Ovary (tissue), 3 donors: ENCODE results near the gene ACAN.

Experiments used
- CTCF ChIP-seq, 3 donors: fragments of 450-650 bp in 2 of 3; fragments of 200-600 bp in 1 of 3; IDR thresholded peaks; one replicate each; pipeline versions ENCODE4 v1.5.1 to v1.8.0; 2016 to 2022; ENCODE audit warnings: antibody characterized with exemption in 3 of 3, mild to moderate bottlenecking in 1 of 3
- POLR2A ChIP-seq: fragments of 450-650 bp; IDR thresholded peaks from one replicate; pipeline ENCODE4 v1.6.1; 2017; ENCODE audit warnings: antibody characterized with exemption, mild to moderate bottlenecking, moderate library complexity
- donor health status: DM: no; HTN: no; CAD: no.

GRCh38 chr15:88847144-88847543 is 43.9 kb downstream of the ACAN start:
- no peak for TF ChIP-seq CTCF (IDR thresholded peaks at IDR 0.05)
- no peak for TF ChIP-seq POLR2A
